ENCODE data around the gene TLX1. TPM values are rescaled to one million over a fixed set of nuclear protein-coding genes. Genes with fewer than 3 reads are reported as not detected.
A peak's percentile ranks its signal among the peaks of the same experiment; 100 is the strongest.

TLX1 gene
- polyA plus RNA-seq, 1 donor (not counting 4 experiments of a cell fraction or from before 2014, with no cell fraction given) = not detected

DNA sequence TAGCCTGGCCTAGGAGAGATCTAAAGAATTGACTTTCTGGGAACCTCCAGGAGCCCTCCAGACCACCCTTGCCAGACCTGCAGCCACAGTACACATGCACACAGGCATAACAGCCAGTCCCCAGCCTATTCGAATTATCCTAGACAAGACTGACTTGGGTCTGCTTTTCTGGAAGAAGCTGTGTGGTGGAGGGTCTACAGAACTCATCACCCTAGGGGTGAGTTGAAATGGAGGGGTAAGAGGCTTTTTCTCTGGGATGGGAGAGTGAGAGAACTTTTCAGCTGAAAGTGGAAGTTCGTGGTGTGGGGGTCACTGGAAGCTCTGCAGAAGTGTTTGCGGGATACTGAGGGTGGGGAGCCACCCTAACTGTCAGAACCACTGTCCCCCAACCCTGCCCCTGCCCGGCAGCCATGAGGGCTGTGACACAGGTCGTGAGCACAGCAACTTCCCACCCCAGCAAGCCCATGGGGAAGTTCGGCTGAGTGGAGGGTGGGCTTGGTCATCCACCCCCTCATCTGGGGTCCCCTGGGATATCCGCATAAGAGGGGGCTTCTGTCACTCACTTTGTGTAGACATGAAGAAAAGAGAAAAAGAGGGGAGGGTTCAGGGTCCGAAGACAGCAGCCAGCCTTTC lies 7.8 kb downstream of the TLX1 start:
- Histone ChIP-seq H3K4me3 (ENCODE audit: control insufficient read depth in 2 of 3, extremely low read depth in 1 of 3, insufficient read depth in 2 of 3, low read depth in 1 of 3, low read length in 3 of 3) (no peak overlapping the region), H3K9me3 (ENCODE audit: control insufficient read depth, low read depth, low read length) (no peaks in the 10 kb centered on the region), H3K36me3 (ENCODE audit: control insufficient read depth in 2 of 2, extremely low read depth in 1 of 2, insufficient read depth in 2 of 2, low read length in 2 of 2) (no peaks in the 10 kb centered on the region), H3K27ac (ENCODE audit: control insufficient read depth, insufficient read depth, low read length) (no peak overlapping the region), H3K9me1 (ENCODE audit: control insufficient read depth, extremely low read depth, insufficient read depth, low read length) (no peaks in the 10 kb centered on the region), H3K79me2 (ENCODE audit: control insufficient read depth, insufficient read depth, low read length) (no peaks in the 10 kb centered on the region), H3K9ac (ENCODE audit: control insufficient read depth, extremely low read depth, insufficient read depth, low read length) (no peak overlapping the region), H2AFZ (ENCODE audit: control insufficient read depth, low read length) (no peak overlapping the region), H3K27me3 (ENCODE audit: control insufficient read depth, extremely low read depth, insufficient read depth, low read length) (peaks cover 98% of the 10 kb centered on the region), H4K20me1 (ENCODE audit: control insufficient read depth, extremely low read depth, insufficient read depth, low read length) (peaks cover 2% of the 10 kb centered on the region), H3K4me2 (ENCODE audit: control insufficient read depth, extremely low read depth, insufficient read depth, low read depth, low read length) (no peak overlapping the region), H3K4me1 (ENCODE audit: control insufficient read depth, extremely low read depth, insufficient read depth, low read length) (peaks cover 16% of the 10 kb centered on the region)
- no peak for TF ChIP-seq EZH2 (IDR thresholded peaks at IDR 0.05; ENCODE audit: low read length)
- TF ChIP-seq, protein P1, sequence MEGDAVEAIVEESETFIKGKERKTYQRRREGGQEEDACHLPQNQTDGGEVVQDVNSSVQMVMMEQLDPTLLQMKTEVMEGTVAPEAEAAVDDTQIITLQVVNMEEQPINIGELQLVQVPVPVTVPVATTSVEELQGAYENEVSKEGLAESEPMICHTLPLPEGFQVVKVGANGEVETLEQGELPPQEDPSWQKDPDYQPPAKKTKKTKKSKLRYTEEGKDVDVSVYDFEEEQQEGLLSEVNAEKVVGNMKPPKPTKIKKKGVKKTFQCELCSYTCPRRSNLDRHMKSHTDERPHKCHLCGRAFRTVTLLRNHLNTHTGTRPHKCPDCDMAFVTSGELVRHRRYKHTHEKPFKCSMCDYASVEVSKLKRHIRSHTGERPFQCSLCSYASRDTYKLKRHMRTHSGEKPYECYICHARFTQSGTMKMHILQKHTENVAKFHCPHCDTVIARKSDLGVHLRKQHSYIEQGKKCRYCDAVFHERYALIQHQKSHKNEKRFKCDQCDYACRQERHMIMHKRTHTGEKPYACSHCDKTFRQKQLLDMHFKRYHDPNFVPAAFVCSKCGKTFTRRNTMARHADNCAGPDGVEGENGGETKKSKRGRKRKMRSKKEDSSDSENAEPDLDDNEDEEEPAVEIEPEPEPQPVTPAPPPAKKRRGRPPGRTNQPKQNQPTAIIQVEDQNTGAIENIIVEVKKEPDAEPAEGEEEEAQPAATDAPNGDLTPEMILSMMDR (optimal IDR thresholded peaks at IDR 0.05 in 1 of 3, IDR thresholded peaks at IDR 0.05 in 1 of 3, conservative IDR thresholded peaks at IDR 0.05 in 1 of 3; ENCODE audit: extremely low read depth in 1 of 3, insufficient read depth in 2 of 3, low read length in 3 of 3) = no peak
- DNase-seq (ENCODE audit: low read depth, low spot score) (no peak), FAIRE-seq (no peak)
- dilution Hi-C loops (cut with MboI; ENCODE audit: extremely low pct_ligation_motif_present, low sequenced_read_pairs) = no loop called here

DNA sequence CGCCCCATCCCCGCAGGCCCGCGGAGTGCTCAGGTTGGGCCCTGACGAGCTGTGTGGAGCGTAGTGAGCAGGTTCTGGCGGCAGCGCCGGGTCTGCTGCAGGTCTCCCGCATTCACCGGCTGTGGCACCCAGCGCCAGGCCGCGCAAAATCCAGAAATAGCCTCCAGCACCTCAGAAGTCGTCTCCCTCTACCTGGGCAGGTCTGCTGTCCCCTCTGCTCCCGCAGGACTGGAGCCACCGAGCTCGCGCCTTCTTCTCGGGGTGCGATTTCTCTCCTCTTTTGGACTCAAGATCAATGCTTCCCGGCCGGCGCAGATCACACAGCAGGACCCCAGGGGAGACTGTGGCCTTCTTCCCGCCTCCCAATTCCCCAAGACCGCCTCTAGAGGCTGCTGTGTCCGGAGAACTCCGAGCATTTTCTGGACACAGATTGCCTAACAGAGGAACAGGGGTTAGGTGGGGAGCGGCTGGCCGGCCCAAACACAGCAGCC lies 8.4 kb downstream of the TLX1 start:
- Histone ChIP-seq H2AFZ (ENCODE audit: control insufficient read depth, low read length) (no peak overlapping the region), H3K27me3 (ENCODE audit: control insufficient read depth, extremely low read depth, insufficient read depth, low read length) (peaks cover 98% of the 10 kb centered on the region)
- FAIRE-seq = no peak

More for the DNA sequence above, 8.4 kb downstream of the TLX1 start:
- dilution Hi-C loops (cut with MboI; ENCODE audit: extremely low pct_ligation_motif_present, low sequenced_read_pairs) = no loop called here
- H3K9me3 ChIP-seq (ENCODE audit: control insufficient read depth, low read depth, low read length) = no peaks in the 10 kb centered on the region
- H4K20me1 ChIP-seq (ENCODE audit: control insufficient read depth, extremely low read depth, insufficient read depth, low read length) = peaks cover 2% of the 10 kb centered on the region
- H3K79me2 ChIP-seq (ENCODE audit: control insufficient read depth, insufficient read depth, low read length) = no peaks in the 10 kb centered on the region
- H3K36me3 ChIP-seq (ENCODE audit: control insufficient read depth in 2 of 2, extremely low read depth in 1 of 2, insufficient read depth in 2 of 2, low read length in 2 of 2) = no peaks in the 10 kb centered on the region
- H3K9me1 ChIP-seq (ENCODE audit: control insufficient read depth, extremely low read depth, insufficient read depth, low read length) = no peaks in the 10 kb centered on the region
- no peak overlapping the region for H3K4me3 ChIP-seq (ENCODE audit: control insufficient read depth in 2 of 3, extremely low read depth in 1 of 3, insufficient read depth in 2 of 3, low read depth in 1 of 3, low read length in 3 of 3)
- H3K4me1 ChIP-seq (ENCODE audit: control insufficient read depth, extremely low read depth, insufficient read depth, low read length) = peaks cover 13% of the 10 kb centered on the region
- TF ChIP-seq, protein P1 (optimal IDR thresholded peaks at IDR 0.05 in 1 of 3, IDR thresholded peaks at IDR 0.05 in 1 of 3, conservative IDR thresholded peaks at IDR 0.05 in 1 of 3; ENCODE audit: extremely low read depth in 1 of 3, insufficient read depth in 2 of 3, low read length in 3 of 3) = peak in 1 of 3 experiments; percentile 13
- TF ChIP-seq EZH2 (IDR thresholded peaks at IDR 0.05; ENCODE audit: low read length) = peak; percentile 83
- no peak overlapping the region for H3K27ac ChIP-seq (ENCODE audit: control insufficient read depth, insufficient read depth, low read length)
- no peak for DNase-seq (ENCODE audit: low read depth, low spot score)
- H3K4me2 ChIP-seq (ENCODE audit: control insufficient read depth, extremely low read depth, insufficient read depth, low read depth, low read length) = no peak overlapping the region
- H3K9ac ChIP-seq (ENCODE audit: control insufficient read depth, extremely low read depth, insufficient read depth, low read length) = no peak overlapping the region

Measured in keratinocyte (primary cell).